Thymus (tissue), 14 donors: ENCODE data around the gene CMA1. TPM values are rescaled to one million over a fixed set of nuclear protein-coding genes. Genes with fewer than 3 reads are reported as not detected.
"Not testable (repeated sequence)": the region's sequence is repeated elsewhere in the genome, so short reads cannot be mapped to it uniquely, and the experiment has no call there.

Experiments
- DNase-seq, 9 donors: peaks; one replicate each; pipeline ENCODE4 v3.0.0-alpha.2; 2013; ENCODE audit warnings: low spot score in 9 of 9, low read depth in 6 of 9, missing footprints in 1 of 9
- H3K27ac ChIP-seq, 2 donors: one replicate each; pipeline ENCODE4 v1.5.1; 2013; ENCODE audit warnings: control low read depth in 1 of 2, low read depth in 1 of 2, low read length in 1 of 2, mild to moderate bottlenecking in 1 of 2, moderate library complexity in 1 of 2
- H3K27me3 ChIP-seq, 2 donors: one replicate each; pipeline ENCODE4 v1.5.1; 2013; ENCODE audit warnings: low read length in 1 of 2; ENCODE audit not compliant: control insufficient read depth in 2 of 2, insufficient read depth in 1 of 2
- H3K36me3 ChIP-seq, 2 donors: one replicate each; pipeline ENCODE4 v1.5.1; 2013; ENCODE audit warnings: low read length in 1 of 2, mild to moderate bottlenecking in 1 of 2, moderate library complexity in 1 of 2; ENCODE audit not compliant: control insufficient read depth in 2 of 2, insufficient read depth in 2 of 2
- H3K4me1 ChIP-seq, 2 donors: one replicate each; pipeline ENCODE4 v1.5.1; 2013; ENCODE audit warnings: low read length in 2 of 2; ENCODE audit not compliant: control insufficient read depth in 2 of 2, insufficient read depth in 2 of 2
- H3K4me3 ChIP-seq, 2 donors: one replicate each; pipeline ENCODE4 v1.5.1; 2013; ENCODE audit warnings: low read length in 2 of 2, control low read depth in 1 of 2, mild to moderate bottlenecking in 1 of 2
- H3K9me3 ChIP-seq, 2 donors: one replicate each; pipeline ENCODE4 v1.5.1; 2013; ENCODE audit warnings: low read length in 1 of 2, mild to moderate bottlenecking in 1 of 2; ENCODE audit not compliant: control insufficient read depth in 2 of 2, insufficient read depth in 1 of 2
- WGBS: extraction: QIAGEN DNeasy Blood & Tissue Kit; methylation state at CpG from one replicate; pipeline ENCODE4 v1.1.7; 2013; 5-methylcytosine and 5-hydroxymethylcytosine counted together
- long read RNA-seq, 10 donors: transcript quantifications; one replicate each; lab custom pipeline, GENCODE V29; 2026
- polyA plus RNA-seq: library from polyadenylated mRNA; stranded (reverse); fragments of 200-250 nt; gene quantifications from one replicate; pipeline ENCODE4 v1.2.3, GENCODE V29; 2013
- total RNA-seq: library from RNA; stranded (reverse); fragments of 120-200 nt; gene quantifications from one replicate; pipeline ENCODE4 v1.2.4, GENCODE V29; 2013
- donor health status: healthy.

The CMA1 gene, protein sequence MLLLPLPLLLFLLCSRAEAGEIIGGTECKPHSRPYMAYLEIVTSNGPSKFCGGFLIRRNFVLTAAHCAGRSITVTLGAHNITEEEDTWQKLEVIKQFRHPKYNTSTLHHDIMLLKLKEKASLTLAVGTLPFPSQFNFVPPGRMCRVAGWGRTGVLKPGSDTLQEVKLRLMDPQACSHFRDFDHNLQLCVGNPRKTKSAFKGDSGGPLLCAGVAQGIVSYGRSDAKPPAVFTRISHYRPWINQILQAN
- total RNA-seq (0.28 TPM), polyA plus RNA-seq (0.96 TPM)
- long read RNA-seq, donor 1: 0 reads
- long read RNA-seq, donor 2: 0 reads
- long read RNA-seq, donor 3: 0 reads
- long read RNA-seq, donor 4: 0 reads
- long read RNA-seq, donor 5: 0 reads
- long read RNA-seq, donor 6, partial matches to known transcripts: 0 of 1 reads
- long read RNA-seq, donor 6, other reads (novel, unspliced or antisense): 0 of 1 reads
- long read RNA-seq, donor 7: 0 reads
- long read RNA-seq, donor 8, partial matches to known transcripts: 0 of 1 reads
- long read RNA-seq, donor 8, other reads (novel, unspliced or antisense): 0 of 1 reads
- long read RNA-seq, donor 9: 0 reads
- long read RNA-seq, donor 10: 0 reads

DNA sequence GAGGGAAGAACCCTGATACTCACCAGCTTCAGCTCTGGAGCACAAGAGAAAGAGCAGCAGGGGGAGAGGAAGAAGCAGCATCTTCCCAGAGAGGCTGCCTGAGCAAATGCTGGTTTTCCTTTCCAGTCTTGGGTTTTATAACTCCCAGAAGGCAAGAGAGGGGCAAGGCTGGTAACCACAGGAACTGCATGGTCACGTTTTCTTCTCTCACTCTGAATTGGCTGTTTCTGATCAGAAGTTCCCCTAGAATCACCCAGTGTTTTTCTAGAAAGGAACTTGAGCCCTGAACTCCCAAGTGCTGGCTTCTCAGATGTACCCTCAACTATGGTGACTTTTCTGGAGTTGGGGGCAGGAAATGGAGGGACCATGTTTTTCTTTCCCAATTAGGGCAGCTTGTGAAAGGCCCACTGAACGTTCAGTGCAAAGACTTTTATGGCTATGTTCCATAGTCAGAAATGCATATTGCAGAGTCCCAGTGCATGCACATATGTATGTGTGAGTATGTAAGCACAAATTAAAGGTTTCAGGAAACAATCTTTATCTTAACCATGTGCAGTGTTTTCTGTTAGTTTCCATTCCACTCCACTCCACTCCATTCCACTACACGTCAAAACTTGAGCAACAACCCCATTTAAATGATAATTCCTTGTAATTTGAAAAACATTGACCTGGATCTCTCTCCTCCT lies at the start of gene CMA1:
Gene CMA1 (minus strand): TSS at position 111 of the 686 bp plus-strand sequence. CDS start 30 bp downstream, at position 81.
- H3K4me3 ChIP-seq: no peak within 1 kb of the TSS
- H3K27ac ChIP-seq: no peak within 1 kb of the TSS
- H3K36me3 ChIP-seq: no peaks in the 10 kb centered on the region
- no peaks in the 10 kb centered on the region for H3K27me3 ChIP-seq
- H3K9me3 ChIP-seq: no peaks in the 10 kb centered on the region
- WGBS: 26% methylated on average over 3 of the region's 3 CpGs
- H3K4me1 ChIP-seq: no peaks in the 10 kb centered on the region
- no peak for DNase-seq

DNA sequence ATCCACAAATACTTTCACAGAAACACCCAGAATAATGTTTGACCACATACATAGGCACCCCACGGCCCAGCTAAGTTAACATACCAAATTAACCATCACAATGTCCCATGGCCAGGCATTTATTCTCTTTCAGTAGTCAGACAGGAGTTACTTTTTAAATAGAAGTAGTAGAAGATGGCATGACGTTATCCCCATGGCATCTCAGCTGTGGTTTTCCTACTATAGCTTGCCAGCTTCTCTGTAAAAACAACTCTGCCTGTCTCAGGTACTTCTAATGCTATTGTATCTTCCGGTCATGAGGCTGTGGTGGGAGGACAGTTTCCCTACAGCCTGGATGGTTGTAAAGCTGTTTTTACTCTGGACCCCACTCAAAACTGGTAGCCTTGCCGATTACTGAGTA lies 48.7 kb upstream of the CMA1 start:
- Histone ChIP-seq H3K27ac (no peak overlapping the region), H3K4me1 (no peaks in the 10 kb centered on the region), H3K4me3 (no peak overlapping the region), H3K36me3 (no peaks in the 10 kb centered on the region), H3K27me3 (no peaks in the 10 kb centered on the region), H3K9me3 (no peaks in the 10 kb centered on the region)
- 82% methylated on average over 4 of the region's 4 CpGs for WGBS
- DNase-seq: no peak

DNA sequence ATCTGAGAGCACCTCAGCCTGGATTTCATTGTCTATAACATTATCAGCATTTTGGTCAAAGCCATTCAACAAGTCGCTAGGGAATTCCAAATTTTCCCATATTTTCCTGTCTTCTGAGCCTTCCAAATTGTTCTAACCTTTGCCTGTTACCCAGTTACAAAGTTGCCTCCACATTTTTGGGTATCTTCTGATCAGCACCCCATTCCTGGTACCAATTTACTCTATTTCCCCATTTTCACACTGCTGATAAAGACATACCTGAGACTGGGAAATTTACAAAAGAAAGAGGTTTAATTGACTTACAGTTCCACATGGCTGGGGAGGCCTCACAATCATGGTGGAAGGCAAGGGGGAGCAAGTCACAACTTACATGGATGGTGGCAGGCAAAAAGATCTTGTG lies 41.0 kb upstream of the CMA1 start:
- H3K27me3 ChIP-seq, H3K27ac ChIP-seq, DNase-seq, H3K36me3 ChIP-seq, H3K9me3 ChIP-seq, H3K4me3 ChIP-seq, H3K4me1 ChIP-seq: not testable (repeated sequence)
- 75% methylated on average over 1 of the region's 1 CpG for WGBS

DNA sequence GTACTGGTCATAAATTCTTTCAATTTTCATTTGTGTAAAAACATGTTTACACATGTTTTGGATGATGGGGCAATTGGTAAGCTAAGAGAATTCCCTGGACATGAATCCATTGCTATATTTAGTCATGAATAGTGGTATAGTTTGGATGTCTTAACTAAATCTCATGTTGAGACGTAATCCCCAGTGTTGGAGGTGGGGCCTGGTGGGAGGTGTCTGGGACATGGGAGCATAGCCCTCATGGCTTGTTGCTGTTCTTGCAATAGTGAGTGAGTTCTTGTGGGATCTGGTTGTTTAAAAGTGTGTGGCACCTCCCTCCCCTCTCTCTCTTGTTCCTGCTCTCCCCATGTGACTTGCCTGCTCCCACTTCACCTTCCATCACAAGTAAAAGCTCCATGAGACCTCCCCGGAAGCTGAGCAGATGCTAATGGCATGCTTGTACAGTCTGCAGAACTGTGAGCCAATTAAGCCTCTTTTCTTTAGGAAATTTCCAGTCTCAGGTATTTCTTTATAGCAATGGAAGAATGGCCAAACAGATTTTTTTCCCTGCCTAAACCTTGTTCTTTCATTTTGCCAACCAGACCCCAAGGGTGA lies 34.4 kb upstream of the CMA1 start:
- Histone ChIP-seq H3K4me1 (no peaks in the 10 kb centered on the region), H3K4me3 (no peak overlapping the region), H3K9me3 (no peaks in the 10 kb centered on the region), H3K27ac (no peak overlapping the region), H3K36me3 (no peaks in the 10 kb centered on the region), H3K27me3 (no peaks in the 10 kb centered on the region)
- no peak for DNase-seq
- 96% methylated on average over 2 of the region's 2 CpGs for WGBS

DNA sequence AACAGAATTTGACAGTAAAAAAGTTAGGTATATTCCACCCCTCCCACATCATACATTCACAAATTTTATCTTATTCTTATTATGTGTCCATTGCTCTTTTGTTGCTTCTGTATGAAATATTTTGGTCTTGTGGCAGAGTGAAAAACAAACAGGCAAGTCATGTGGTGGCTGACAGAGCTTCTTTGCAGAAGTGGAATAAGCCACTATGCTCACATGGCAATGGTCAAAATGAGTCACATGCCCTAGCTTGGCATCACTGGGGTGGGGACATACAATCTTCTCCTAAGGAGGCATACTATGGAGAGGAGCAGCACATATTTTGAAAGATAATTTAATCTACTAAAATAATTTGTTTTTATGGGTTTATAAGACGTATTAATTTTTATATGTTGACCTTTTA lies 27.7 kb upstream of the CMA1 start:
- H3K36me3 ChIP-seq: no peaks in the 10 kb centered on the region

DNA sequence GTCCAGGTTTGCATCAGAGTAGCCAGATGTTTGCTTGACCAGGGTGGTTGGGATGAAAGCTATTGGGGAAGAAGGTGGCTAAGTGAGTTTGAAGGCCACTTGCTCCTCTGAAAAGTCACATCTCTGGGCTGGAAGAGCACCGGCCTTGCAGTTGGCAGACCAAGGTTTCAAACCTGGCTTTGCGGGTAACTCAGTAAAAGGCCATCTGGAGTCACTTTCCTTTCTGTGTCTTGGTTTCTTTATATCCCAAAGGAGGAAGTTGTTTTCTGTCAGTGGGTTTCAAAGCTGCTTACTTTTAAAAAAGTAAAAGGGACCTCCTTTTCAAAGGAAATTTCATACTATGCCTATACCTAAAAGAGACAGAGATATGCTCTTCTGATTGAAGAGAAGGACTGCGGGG lies 26.2 kb upstream of the CMA1 start:
- Histone ChIP-seq H3K27me3 (no peaks in the 10 kb centered on the region), H3K4me1 (no peaks in the 10 kb centered on the region), H3K36me3 (no peaks in the 10 kb centered on the region), H3K4me3 (no peak overlapping the region), H3K9me3 (no peaks in the 10 kb centered on the region), H3K27ac (no peak overlapping the region)
- 19% methylated on average over 3 of the region's 3 CpGs for WGBS
- DNase-seq: no peak

More for the DNA sequence above, 27.7 kb upstream of the CMA1 start:
- H3K27me3 ChIP-seq: no peaks in the 10 kb centered on the region
- 89% methylated on average over 1 of the region's 1 CpG for WGBS
- no peak overlapping the region for H3K27ac ChIP-seq
- H3K9me3 ChIP-seq: no peaks in the 10 kb centered on the region
- H3K4me3 ChIP-seq: no peak overlapping the region
- H3K4me1 ChIP-seq: no peaks in the 10 kb centered on the region
- no peak for DNase-seq

DNA sequence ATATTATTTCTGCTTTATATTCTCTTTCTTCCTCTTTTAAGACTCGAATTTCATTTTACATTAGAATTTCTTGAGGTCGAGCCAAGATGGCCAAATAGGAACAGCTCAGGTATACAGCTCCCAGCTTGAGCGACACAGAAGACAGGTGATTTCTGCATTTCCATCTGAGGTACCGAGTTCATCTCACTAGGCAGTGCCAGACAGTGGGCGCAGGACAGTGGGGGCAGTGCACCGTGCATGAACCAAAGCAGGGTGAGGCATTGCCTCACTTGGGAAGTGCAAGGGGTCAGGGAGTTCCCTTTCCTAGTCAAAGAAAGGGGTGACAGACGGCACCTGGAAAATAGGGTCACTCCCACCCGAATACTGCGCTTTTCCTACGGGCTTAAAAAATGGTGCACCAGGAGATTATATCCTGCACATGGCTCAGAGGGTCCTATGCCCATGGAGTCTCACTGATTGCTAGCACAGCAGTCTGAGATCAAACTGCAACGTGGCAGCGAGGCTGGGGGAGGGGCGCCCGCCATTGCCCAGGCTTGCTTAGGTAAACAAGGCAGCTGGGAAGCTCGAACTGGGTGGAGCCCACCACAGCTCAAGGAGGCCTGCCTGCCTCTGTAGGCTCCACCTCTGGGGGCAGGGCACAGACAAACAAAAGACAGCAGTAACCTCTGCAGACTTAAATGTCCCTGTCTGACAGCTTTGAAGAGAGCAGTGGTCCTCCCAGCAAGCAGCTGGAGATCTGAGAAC lies 18.0 kb upstream of the CMA1 start:
- H3K27ac ChIP-seq, H3K36me3 ChIP-seq, H3K4me3 ChIP-seq, H3K9me3 ChIP-seq, DNase-seq, H3K27me3 ChIP-seq, H3K4me1 ChIP-seq: not testable (repeated sequence)
- WGBS: 84% methylated on average over 15 of the region's 15 CpGs

DNA sequence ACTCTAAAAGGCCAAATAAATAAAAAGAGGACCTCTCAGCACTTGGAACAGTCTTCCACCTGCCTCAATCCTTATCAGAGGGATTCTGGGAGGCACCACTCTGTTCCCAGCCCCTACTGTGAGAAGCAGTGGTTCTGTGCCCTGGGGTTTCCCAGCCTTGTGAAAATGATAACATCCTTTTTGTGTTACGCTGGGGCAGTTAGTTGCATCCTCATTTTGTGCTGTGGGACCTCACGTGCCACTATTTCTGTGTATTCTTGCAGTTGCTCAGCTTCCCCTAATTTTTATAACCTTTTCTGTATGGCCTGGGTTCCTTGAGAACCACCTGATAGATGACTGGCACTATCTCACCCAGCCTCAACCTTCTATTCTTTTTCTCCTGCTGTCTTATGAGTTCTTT lies 10.8 kb upstream of the CMA1 start:
- no peak overlapping the region for H3K4me3 ChIP-seq
- no peak overlapping the region for H3K27ac ChIP-seq
- WGBS: 91% methylated on average over 2 of the region's 2 CpGs

More for the DNA sequence above, 10.8 kb upstream of the CMA1 start:
- H3K4me1 ChIP-seq: peaks cover 0 to 3% of the 10 kb centered on the region in 2 donors
- no peaks in the 10 kb centered on the region for H3K36me3 ChIP-seq
- DNase-seq: no peak
- no peaks in the 10 kb centered on the region for H3K9me3 ChIP-seq
- no peaks in the 10 kb centered on the region for H3K27me3 ChIP-seq
